Ascending aorta (tissue), 2 donors: ENCODE measurements around the gene NEAT1. TPM values are rescaled to one million over a fixed set of nuclear protein-coding genes. Genes with fewer than 3 reads are reported as not detected.

Source experiments
- DNase-seq, 2 donors: peaks; one replicate each; pipeline ENCODE4 v3.0.0-alpha.2; 2019; ENCODE audit warnings: low spot score in 2 of 2
- H3K27ac ChIP-seq, 2 donors: fragments of 200-600 bp; sonication (generic); one replicate each; pipeline ENCODE4 v1.5.1; 2016 to 2017; ENCODE audit warnings: mild to moderate bottlenecking in 1 of 2
- H3K27me3 ChIP-seq: fragments of 200-600 bp; sonication (generic); one replicate; pipeline ENCODE4 v1.5.1; 2017
- H3K36me3 ChIP-seq, 2 donors: fragments of 200-600 bp; sonication (generic); one replicate each; pipeline ENCODE4 v1.5.1; 2016
- H3K4me1 ChIP-seq, 2 donors: fragments of 200-600 bp; sonication (generic); one replicate each; pipeline ENCODE4 v1.5.1; 2016 to 2017; ENCODE audit warnings: mild to moderate bottlenecking in 1 of 2
- H3K4me3 ChIP-seq, 2 donors: fragments of 200-600 bp; sonication (generic); one replicate each; pipeline ENCODE4 v1.5.1; 2016 to 2017; ENCODE audit warnings: mild to moderate bottlenecking in 1 of 2
- H3K9me3 ChIP-seq, 2 donors: fragments of 200-600 bp; sonication (generic); one replicate each; pipeline ENCODE4 v1.5.1; 2016
- CTCF ChIP-seq, 3 experiments: fragments of 200-600 bp in 2 of 3; fragments of 450-650 bp in 1 of 3; sonication (generic) in 2 of 3; IDR thresholded peaks; one replicate each; pipeline ENCODE4 v1.5.1; 2016 to 2019; ENCODE audit warnings: antibody characterized with exemption in 3 of 3, mild to moderate bottlenecking in 1 of 3, moderate library complexity in 1 of 3
- intact Hi-C: fragments of 100-400 bp; cut with DNase I; formaldehyde crosslinking; loops from one replicate; pipeline ENCODE4 v1.15.1; 2023
- total RNA-seq: library from RNA; depleted of rRNA; stranded (reverse); fragments of >200 nt; gene quantifications from one replicate; pipeline ENCODE4 v1.1.0, GENCODE V29; 2016

The NEAT1 gene
- total RNA-seq, 1 donor from 2014 or later: 180 TPM

- Histone ChIP-seq H3K4me1 (peaks cover 13 to 50% of the 10 kb centered on the region in 2 donors), H3K36me3 (peaks cover 35 to 62% of the 10 kb centered on the region in 2 donors), H3K4me3 (peak overlapping the region; percentile 56 to 80), H3K27me3 (no peaks in the 10 kb centered on the region), H3K9me3 (no peaks in the 10 kb centered on the region), H3K27ac (peak overlapping the region; percentile 66 to 78)
- no peak for TF ChIP-seq CTCF (IDR thresholded peaks at IDR 0.05)
- DNase-seq: peak in 1 of 2 donors; percentile 59
- intact Hi-C loops: no loop called here
Measured at GRCh38 chr11:65430406-65431217, 8.0 kb downstream of the NEAT1 start.

- Histone ChIP-seq H3K27me3 (no peaks in the 10 kb centered on the region), H3K9me3 (no peaks in the 10 kb centered on the region), H3K4me1 (peaks cover 13 to 60% of the 10 kb centered on the region in 2 donors), H3K4me3 (peak overlapping the region; percentile 56 to 80), H3K27ac (peak overlapping the region in 1 of 2 donors; percentile 29), H3K36me3 (peaks cover 31 to 62% of the 10 kb centered on the region in 2 donors)
- peak in 1 of 2 donors; percentile 57 for DNase-seq
- no peak for TF ChIP-seq CTCF (IDR thresholded peaks at IDR 0.05)
- intact Hi-C loops: no loop called here
Measured at GRCh38 chr11:65431451-65432099, 9.0 kb downstream of the NEAT1 start.

GRCh38 chr11:65432100-65432650 lies 9.6 kb downstream of the NEAT1 start:
- H3K4me1 ChIP-seq: peaks cover 13 to 63% of the 10 kb centered on the region in 2 donors
- H3K27me3 ChIP-seq: no peaks in the 10 kb centered on the region
- H3K27ac ChIP-seq: peak overlapping the region in 1 of 2 donors; percentile 29
- H3K36me3 ChIP-seq: peaks cover 25 to 62% of the 10 kb centered on the region in 2 donors
- DNase-seq: no peak
- TF ChIP-seq CTCF (IDR thresholded peaks at IDR 0.05): no peak
- H3K4me3 ChIP-seq: peak overlapping the region; percentile 32 to 80
- intact Hi-C loops: no loop called here
- no peaks in the 10 kb centered on the region for H3K9me3 ChIP-seq

- Histone ChIP-seq H3K27me3 (no peaks in the 10 kb centered on the region), H3K36me3 (peaks cover 30 to 62% of the 10 kb centered on the region in 2 donors), H3K27ac (peak overlapping the region in 1 of 2 donors; percentile 24), H3K9me3 (no peaks in the 10 kb centered on the region), H3K4me3 (peak overlapping the region; percentile 15 to 80), H3K4me1 (peaks cover 13 to 70% of the 10 kb centered on the region in 2 donors)
- peak in 1 of 3 experiments; percentile 3 for TF ChIP-seq CTCF (IDR thresholded peaks at IDR 0.05)
- intact Hi-C loops: no loop called here
- no peak for DNase-seq
Measured at GRCh38 chr11:65432686-65433582, 10.3 kb downstream of the NEAT1 start.

GRCh38 chr11:65433657-65434056 lies 11.1 kb downstream of the NEAT1 start:
- peak overlapping the region in 1 of 2 donors; percentile 28 for H3K4me3 ChIP-seq
- H3K36me3 ChIP-seq: peaks cover 32 to 68% of the 10 kb centered on the region in 2 donors
- H3K27ac ChIP-seq: peak overlapping the region in 1 of 2 donors; percentile 44
- TF ChIP-seq CTCF (IDR thresholded peaks at IDR 0.05): no peak
- H3K9me3 ChIP-seq: no peaks in the 10 kb centered on the region
- DNase-seq: peak in 1 of 2 donors; percentile 34
- intact Hi-C loops: no loop called here
- H3K4me1 ChIP-seq: peaks cover 13 to 76% of the 10 kb centered on the region in 2 donors
- H3K27me3 ChIP-seq: no peaks in the 10 kb centered on the region
